ENCODE measurements around the gene HMGCS2.

The HMGCS2 gene

DNA sequence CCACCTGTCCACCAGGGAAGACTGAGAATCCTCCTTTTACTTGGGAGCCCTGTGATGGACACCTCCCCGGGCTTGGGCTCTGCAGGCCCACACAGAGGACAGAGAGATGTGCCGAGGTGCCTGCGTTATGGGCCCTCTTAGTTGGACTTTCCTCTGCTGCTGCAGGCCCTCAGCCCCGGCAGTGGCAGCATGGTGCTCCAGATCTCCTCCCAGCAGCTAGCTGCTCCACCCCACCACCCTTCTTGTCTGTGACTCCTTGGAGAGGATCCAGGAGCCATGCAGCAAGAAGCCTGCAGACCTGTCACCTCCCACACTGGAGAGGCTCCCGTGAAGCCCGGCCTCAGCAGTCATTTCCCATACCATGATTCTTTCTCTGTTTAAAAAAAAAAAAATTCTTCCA is 29.6 kb downstream of the HMGCS2 start:
- no peak for DNase-seq (ENCODE audit: extremely low spot score)
- TF ChIP-seq ZNF384 (IDR thresholded peaks at IDR 0.05): no peak
- TF ChIP-seq FOXM1 (IDR thresholded peaks at IDR 0.05; ENCODE audit: borderline replicate concordance): no peak
- TF ChIP-seq ELF4 (IDR thresholded peaks at IDR 0.05): no peak
- no peak for TF ChIP-seq TARDBP (IDR thresholded peaks at IDR 0.05)
- POLR2A ChIA-PET: no interaction called here
- CTCF ChIA-PET: no interaction called here

DNA sequence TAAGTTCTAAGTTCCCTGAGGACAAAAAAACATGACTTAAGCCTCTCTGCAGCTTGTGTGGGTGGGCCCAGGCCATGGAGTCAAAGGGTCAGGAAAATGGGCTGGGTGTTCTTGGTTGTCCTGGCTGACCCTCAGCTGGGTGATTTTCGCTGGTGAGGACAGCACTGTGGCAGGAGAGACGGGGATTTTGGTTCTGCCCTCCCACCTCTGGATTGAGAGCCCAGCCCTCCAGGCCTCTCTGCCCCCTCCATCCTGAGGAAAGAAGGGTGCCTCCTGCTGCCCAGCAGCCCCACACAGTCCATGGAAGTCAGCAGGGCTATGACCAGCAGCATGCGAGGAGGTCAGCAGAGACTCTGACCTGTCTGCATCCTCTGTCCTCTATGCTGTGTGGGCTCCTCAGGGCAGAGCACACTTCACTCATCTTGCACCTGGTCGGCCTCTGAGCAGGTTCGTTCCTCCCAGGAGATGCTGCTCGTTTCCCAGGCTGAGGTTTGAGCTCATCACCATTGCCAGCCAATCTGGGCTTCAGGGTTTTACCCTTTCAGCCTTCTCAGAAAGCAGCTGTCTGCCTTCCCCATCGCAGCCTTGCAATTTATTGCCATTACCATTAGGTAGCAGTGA is 30.5 kb downstream of the HMGCS2 start:
- no peak for DNase-seq (ENCODE audit: extremely low spot score)
- ChIA-PET POLR2A (interaction anchor here (1.3 kb wide), 1 partner anchor 26 kb away, joined by 4 read pairs; the partner anchor contains the start of gene PHGDH), CTCF (interaction anchor here (0.8 kb wide), 1 partner anchor 91 kb away, joined by 5 read pairs; no protein-coding TSS in a partner anchor)
- TF ChIP-seq TARDBP (IDR thresholded peaks at IDR 0.05) (no peak), NFRKB (IDR thresholded peaks at IDR 0.05) (no peak), L3MBTL2 (conservative IDR thresholded peaks at IDR 0.05) (no peak), LEF1 (IDR thresholded peaks at IDR 0.05; ENCODE audit: borderline replicate concordance) (no peak), FOXM1 (IDR thresholded peaks at IDR 0.05; ENCODE audit: borderline replicate concordance) (no peak), SP1 (IDR thresholded peaks at IDR 0.05) (no peak), SUZ12 (IDR thresholded peaks at IDR 0.05) (no peak), FOXK2 (IDR thresholded peaks at IDR 0.05) (no peak), BHLHE40 (IDR thresholded peaks at IDR 0.05; ENCODE audit: borderline replicate concordance) (no peak), ZNF384 (IDR thresholded peaks at IDR 0.05) (no peak), ARNT (IDR thresholded peaks at IDR 0.05) (no peak), ELF4 (IDR thresholded peaks at IDR 0.05) (no peak), HDGF (IDR thresholded peaks at IDR 0.05; ENCODE audit: borderline replicate concordance) (no peak)
- TF ChIP-seq, protein P1, sequence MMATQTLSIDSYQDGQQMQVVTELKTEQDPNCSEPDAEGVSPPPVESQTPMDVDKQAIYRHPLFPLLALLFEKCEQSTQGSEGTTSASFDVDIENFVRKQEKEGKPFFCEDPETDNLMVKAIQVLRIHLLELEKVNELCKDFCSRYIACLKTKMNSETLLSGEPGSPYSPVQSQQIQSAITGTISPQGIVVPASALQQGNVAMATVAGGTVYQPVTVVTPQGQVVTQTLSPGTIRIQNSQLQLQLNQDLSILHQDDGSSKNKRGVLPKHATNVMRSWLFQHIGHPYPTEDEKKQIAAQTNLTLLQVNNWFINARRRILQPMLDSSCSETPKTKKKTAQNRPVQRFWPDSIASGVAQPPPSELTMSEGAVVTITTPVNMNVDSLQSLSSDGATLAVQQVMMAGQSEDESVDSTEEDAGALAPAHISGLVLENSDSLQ (IDR thresholded peaks at IDR 0.05): no peak

DNA sequence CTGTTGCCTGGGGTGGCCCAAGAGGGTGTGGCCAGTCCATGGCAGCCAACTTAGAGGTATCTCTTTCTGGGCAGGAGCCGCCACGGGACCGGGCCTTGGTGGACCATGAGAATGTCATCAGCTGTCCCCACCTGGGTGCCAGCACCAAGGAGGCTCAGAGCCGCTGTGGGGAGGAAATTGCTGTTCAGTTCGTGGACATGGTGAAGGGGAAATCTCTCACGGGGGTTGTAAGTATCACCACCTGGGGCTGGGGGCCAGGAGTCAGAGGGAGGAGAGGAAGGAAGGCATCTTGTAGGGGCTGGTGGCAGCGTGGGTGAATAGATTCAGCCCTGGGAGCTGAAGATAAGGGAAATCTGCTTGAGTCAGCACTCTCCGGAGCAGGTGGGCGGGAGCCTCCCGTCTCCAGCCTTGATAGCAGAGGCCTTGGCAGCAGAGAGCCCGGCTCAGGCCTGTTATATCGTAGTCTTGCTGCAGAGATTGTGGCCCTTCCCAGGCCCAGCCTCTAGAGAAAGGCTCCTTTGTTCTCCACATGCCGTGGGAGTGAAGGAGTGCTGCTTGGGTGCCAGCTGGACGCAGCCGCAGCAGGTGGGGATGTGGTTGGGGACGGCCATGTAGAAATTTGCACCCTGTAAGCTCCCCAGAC is 31.5 kb downstream of the HMGCS2 start:
- DNase-seq (ENCODE audit: extremely low spot score): no peak
- TF ChIP-seq SUZ12 (IDR thresholded peaks at IDR 0.05) (no peak), ELF4 (IDR thresholded peaks at IDR 0.05) (no peak), FOXK2 (IDR thresholded peaks at IDR 0.05) (no peak), ZNF384 (IDR thresholded peaks at IDR 0.05) (no peak), SP1 (IDR thresholded peaks at IDR 0.05) (no peak), NFRKB (IDR thresholded peaks at IDR 0.05) (no peak), L3MBTL2 (conservative IDR thresholded peaks at IDR 0.05) (no peak), FOXA1 (IDR thresholded peaks at IDR 0.05) (no peak), TARDBP (IDR thresholded peaks at IDR 0.05) (no peak), LEF1 (IDR thresholded peaks at IDR 0.05; ENCODE audit: borderline replicate concordance) (no peak), ARNT (IDR thresholded peaks at IDR 0.05) (no peak), BHLHE40 (IDR thresholded peaks at IDR 0.05; ENCODE audit: borderline replicate concordance) (no peak), CTBP1 (IDR thresholded peaks at IDR 0.05; ENCODE audit: borderline replicate concordance) (no peak), FOXM1 (IDR thresholded peaks at IDR 0.05; ENCODE audit: borderline replicate concordance) (no peak)
- TF ChIP-seq, protein P1 (IDR thresholded peaks at IDR 0.05): no peak
- ChIA-PET CTCF (interaction anchor here (0.8 kb wide), 1 partner anchor 90 kb away, joined by 5 read pairs; no protein-coding TSS in a partner anchor), POLR2A (interaction anchor here (1.3 kb wide), 1 partner anchor 25 kb away, joined by 4 read pairs; the partner anchor contains the start of gene PHGDH)

DNA sequence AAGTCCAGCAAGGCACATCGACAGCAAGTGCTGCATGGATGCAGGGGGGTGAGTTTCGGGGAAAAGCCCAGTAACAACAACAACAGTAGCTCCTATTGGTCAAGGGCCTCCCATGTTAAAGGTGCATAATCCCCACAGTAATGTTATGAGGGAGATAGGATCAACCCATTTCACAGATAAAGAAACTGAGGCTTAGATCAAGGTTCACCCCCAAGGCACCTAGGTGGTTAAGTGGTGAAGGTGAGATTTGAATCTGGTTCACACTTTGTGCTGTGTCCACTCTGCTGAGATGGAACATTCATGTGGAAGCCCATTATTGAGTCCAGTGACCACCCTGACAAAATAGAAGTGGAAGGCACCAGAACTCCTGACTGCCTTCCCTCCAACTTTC is 32.1 kb downstream of the HMGCS2 start:
- ChIA-PET POLR2A (no interaction called here), CTCF (no interaction called here)
- no peak for TF ChIP-seq ELF4 (IDR thresholded peaks at IDR 0.05)
- no peak for TF ChIP-seq FOXM1 (IDR thresholded peaks at IDR 0.05; ENCODE audit: borderline replicate concordance)
- TF ChIP-seq ZNF384 (IDR thresholded peaks at IDR 0.05): no peak
- TF ChIP-seq NFRKB (IDR thresholded peaks at IDR 0.05): no peak
- no peak for TF ChIP-seq SUZ12 (IDR thresholded peaks at IDR 0.05)
- TF ChIP-seq ARNT (IDR thresholded peaks at IDR 0.05): no peak
- no peak for TF ChIP-seq FOXK2 (IDR thresholded peaks at IDR 0.05)
- TF ChIP-seq FOXA1 (IDR thresholded peaks at IDR 0.05): no peak
- TF ChIP-seq HDGF (IDR thresholded peaks at IDR 0.05; ENCODE audit: borderline replicate concordance): no peak
- TF ChIP-seq, protein P1 (IDR thresholded peaks at IDR 0.05): no peak
- TF ChIP-seq TARDBP (IDR thresholded peaks at IDR 0.05): no peak
- TF ChIP-seq SP1 (IDR thresholded peaks at IDR 0.05): no peak
- TF ChIP-seq CTBP1 (IDR thresholded peaks at IDR 0.05; ENCODE audit: borderline replicate concordance): no peak
- no peak for TF ChIP-seq BHLHE40 (IDR thresholded peaks at IDR 0.05; ENCODE audit: borderline replicate concordance)
- no peak for TF ChIP-seq LEF1 (IDR thresholded peaks at IDR 0.05; ENCODE audit: borderline replicate concordance)
- TF ChIP-seq L3MBTL2 (conservative IDR thresholded peaks at IDR 0.05): no peak
- no peak for DNase-seq (ENCODE audit: extremely low spot score)

DNA sequence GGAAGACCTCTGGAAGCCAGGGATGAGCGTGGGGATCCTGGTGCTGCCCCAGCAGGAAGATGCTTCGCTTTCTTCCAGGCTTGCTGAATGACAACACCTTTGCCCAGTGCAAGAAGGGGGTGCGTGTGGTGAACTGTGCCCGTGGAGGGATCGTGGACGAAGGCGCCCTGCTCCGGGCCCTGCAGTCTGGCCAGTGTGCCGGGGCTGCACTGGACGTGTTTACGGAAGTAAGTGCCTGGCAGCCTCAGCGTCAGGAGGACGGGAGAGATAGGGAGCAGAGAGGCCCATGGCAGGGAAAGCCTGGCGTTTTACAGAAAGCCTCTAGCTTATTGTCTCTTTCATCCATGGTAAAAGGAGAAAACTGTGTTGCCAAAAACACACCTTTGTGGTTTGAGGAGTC is 33.5 kb downstream of the HMGCS2 start:
- TF ChIP-seq ZNF384 (IDR thresholded peaks at IDR 0.05): no peak
- no peak for TF ChIP-seq FOXM1 (IDR thresholded peaks at IDR 0.05; ENCODE audit: borderline replicate concordance)
- TF ChIP-seq FOXK2 (IDR thresholded peaks at IDR 0.05): no peak
- CTCF ChIA-PET: no interaction called here
- POLR2A ChIA-PET: interaction anchor here (1.3 kb wide), 1 partner anchor 10 kb away, joined by 3 read pairs; no protein-coding TSS in a partner anchor
- no peak for DNase-seq (ENCODE audit: extremely low spot score)

DNA sequence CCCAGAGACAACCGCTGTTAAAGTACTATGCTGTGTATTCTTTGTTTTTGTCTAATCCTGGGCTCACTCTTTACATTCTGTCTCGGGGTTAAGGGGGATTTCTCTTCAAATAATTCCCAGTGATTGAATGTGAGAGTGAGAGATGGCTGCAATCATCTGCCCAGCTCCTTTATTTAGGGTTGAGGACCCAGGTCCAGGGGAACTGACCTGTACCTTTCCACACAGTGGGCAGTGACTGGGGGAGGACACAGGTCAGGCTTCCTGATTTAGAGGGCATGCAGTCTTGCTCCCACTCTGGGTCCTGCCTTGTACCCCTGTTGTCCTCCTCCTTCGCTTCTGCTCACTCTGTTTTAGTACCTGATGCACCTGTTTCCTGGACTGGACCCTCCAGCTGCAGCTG is 35.0 kb downstream of the HMGCS2 start:
- ChIA-PET POLR2A (interaction anchor here (1.0 to 2.4 kb wide), 2 partner anchors 18 to 22 kb away, joined by 3 to 6 read pairs; partner anchors contain the start of gene PHGDH), CTCF (interaction anchor here (0.5 to 1.2 kb wide), 2 partner anchors 14 to 81 kb away, joined by 3 to 6 read pairs; no protein-coding TSS in a partner anchor)
- DNase-seq (ENCODE audit: extremely low spot score): no peak
- no peak for TF ChIP-seq SUZ12 (IDR thresholded peaks at IDR 0.05)
- TF ChIP-seq FOXK2 (IDR thresholded peaks at IDR 0.05): no peak
- no peak for TF ChIP-seq ELF4 (IDR thresholded peaks at IDR 0.05)
